Type B pancreatic cell (in vitro differentiated cells): ENCODE data around the gene GALNT13. TPM values are rescaled to one million over a fixed set of nuclear protein-coding genes. Genes with fewer than 3 reads are reported as not detected.

ENCODE experiments used
- DNase-seq: peaks from one replicate; pipeline ENCODE4 v3.0.0; 2021; ENCODE audit warnings: mixed read lengths; ENCODE audit not compliant: unreplicated experiment; ENCODE audit errors: extremely low spot score
- H3K27ac Mint-ChIP-seq: 2 replicates; pipeline ENCODE4 v1.8.0; 2021; ENCODE audit warnings: mild to moderate bottlenecking, mixed read lengths
- H3K27me3 Mint-ChIP-seq: 2 replicates; pipeline ENCODE4 v1.8.0; 2021; ENCODE audit warnings: mixed read lengths
- H3K36me3 Mint-ChIP-seq: 2 replicates; pipeline ENCODE4 v1.8.0; 2021; ENCODE audit warnings: mixed read lengths
- H3K4me1 Mint-ChIP-seq: one replicate; pipeline ENCODE4 v1.8.0; 2021; ENCODE audit warnings: mixed read lengths; ENCODE audit not compliant: unreplicated experiment
- H3K4me3 Mint-ChIP-seq: 2 replicates; pipeline ENCODE4 v1.8.0; 2021; ENCODE audit warnings: mild to moderate bottlenecking, mixed read lengths
- H3K9me3 Mint-ChIP-seq: 2 replicates; pipeline ENCODE4 v1.8.0; 2021; ENCODE audit warnings: mixed read lengths
- total RNA-seq: library from RNA; stranded (reverse); gene quantifications from 2 replicates; pipeline ENCODE4 v1.2.1, GENCODE V29; 2021; ENCODE audit warnings: low replicate concordance
- TF ChIP-seq, protein P1 (sequence below): fragments of 200-600 bp; sonication (generic); conservative IDR thresholded peaks from 2 replicates; pipeline ENCODE4 v1.5.0; 2021; ENCODE audit warnings: antibody characterized with exemption, mild to moderate bottlenecking

Gene GALNT13
- total RNA-seq, 1 donor from 2014 or later: 5.9 TPM

- Mint-ChIP-seq H3K27me3 (no peaks in the 10 kb centered on the region), H3K4me1 (no peaks in the 10 kb centered on the region), H3K36me3 (no peaks in the 10 kb centered on the region)
Observed at GRCh38 chr2:154497019-154497418, 625.3 kb downstream of the GALNT13 start.

More at GRCh38 chr2:154497019-154497418, 625.3 kb downstream of the GALNT13 start:
- no peak overlapping the region for H3K4me3 Mint-ChIP-seq
- H3K9me3 Mint-ChIP-seq: no peaks in the 10 kb centered on the region
- no peak for DNase-seq
- TF ChIP-seq, protein P1, sequence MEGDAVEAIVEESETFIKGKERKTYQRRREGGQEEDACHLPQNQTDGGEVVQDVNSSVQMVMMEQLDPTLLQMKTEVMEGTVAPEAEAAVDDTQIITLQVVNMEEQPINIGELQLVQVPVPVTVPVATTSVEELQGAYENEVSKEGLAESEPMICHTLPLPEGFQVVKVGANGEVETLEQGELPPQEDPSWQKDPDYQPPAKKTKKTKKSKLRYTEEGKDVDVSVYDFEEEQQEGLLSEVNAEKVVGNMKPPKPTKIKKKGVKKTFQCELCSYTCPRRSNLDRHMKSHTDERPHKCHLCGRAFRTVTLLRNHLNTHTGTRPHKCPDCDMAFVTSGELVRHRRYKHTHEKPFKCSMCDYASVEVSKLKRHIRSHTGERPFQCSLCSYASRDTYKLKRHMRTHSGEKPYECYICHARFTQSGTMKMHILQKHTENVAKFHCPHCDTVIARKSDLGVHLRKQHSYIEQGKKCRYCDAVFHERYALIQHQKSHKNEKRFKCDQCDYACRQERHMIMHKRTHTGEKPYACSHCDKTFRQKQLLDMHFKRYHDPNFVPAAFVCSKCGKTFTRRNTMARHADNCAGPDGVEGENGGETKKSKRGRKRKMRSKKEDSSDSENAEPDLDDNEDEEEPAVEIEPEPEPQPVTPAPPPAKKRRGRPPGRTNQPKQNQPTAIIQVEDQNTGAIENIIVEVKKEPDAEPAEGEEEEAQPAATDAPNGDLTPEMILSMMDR: no peak
- no peak overlapping the region for H3K27ac Mint-ChIP-seq
